Stimulated activated CD4-positive, alpha-beta T cell treated with anti-CD3 and anti-CD28 coated beads, Interleukin-15, amount 100 ng/mL, for 48 hours (primary cell): ENCODE results near the gene ZKSCAN8.
A peak's percentile ranks its signal among the peaks of the same experiment; 100 is the strongest.

ENCODE experiments used
- DNase-seq, 2 donors: peaks; one replicate each; pipeline ENCODE4 v3.0.0-alpha.2; 2020; ENCODE audit warnings: low read depth in 2 of 2

The ZKSCAN8 gene

GRCh38 chr6:28139860-28140543 is 1.7 kb upstream of the ZKSCAN8 start:
- DNase-seq: no peak

- no peak for DNase-seq
Measured at GRCh38 chr6:28140616-28141015, 1.1 kb upstream of the ZKSCAN8 start.

GRCh38 chr6:28142446-28142845 is 763 bp downstream of the ZKSCAN8 start:
- DNase-seq: no peak

GRCh38 chr6:28145231-28145630 is 3.5 kb downstream of the ZKSCAN8 start:
- DNase-seq: no peak

- DNase-seq: no peak
Measured at GRCh38 chr6:28152531-28152930, 10.8 kb downstream of the ZKSCAN8 start.

- no peak for DNase-seq
Measured at GRCh38 chr6:28153546-28153945, 11.9 kb downstream of the ZKSCAN8 start.

GRCh38 chr6:28154357-28154756 is 12.7 kb downstream of the ZKSCAN8 start:
- no peak for DNase-seq

GRCh38 chr6:28158318-28158717 is 16.6 kb downstream of the ZKSCAN8 start:
- DNase-seq: no peak

- DNase-seq: no peak
Measured at GRCh38 chr6:28159029-28159607, 17.4 kb downstream of the ZKSCAN8 start.

GRCh38 chr6:28160233-28160632 is 18.6 kb downstream of the ZKSCAN8 start:
- DNase-seq: no peak

- peak; percentile 74 to 83 for DNase-seq
Measured at GRCh38 chr6:28161410-28162079, 19.9 kb downstream of the ZKSCAN8 start.

- DNase-seq: no peak
Measured at GRCh38 chr6:28165563-28165962, 23.9 kb downstream of the ZKSCAN8 start.

GRCh38 chr6:28167068-28167467 is 25.4 kb downstream of the ZKSCAN8 start:
- no peak for DNase-seq

- no peak for DNase-seq
Measured at GRCh38 chr6:28167926-28168325, 26.2 kb downstream of the ZKSCAN8 start.

GRCh38 chr6:28171271-28171670 is 29.6 kb downstream of the ZKSCAN8 start:
- DNase-seq: no peak

GRCh38 chr6:28172006-28172405 is 30.3 kb downstream of the ZKSCAN8 start:
- DNase-seq: no peak

GRCh38 chr6:28176373-28176772 is 34.7 kb downstream of the ZKSCAN8 start:
- no peak for DNase-seq

GRCh38 chr6:28182255-28182654 is 40.6 kb downstream of the ZKSCAN8 start:
- no peak for DNase-seq

- no peak for DNase-seq
Measured at GRCh38 chr6:28188111-28188979, 46.7 kb downstream of the ZKSCAN8 start.

GRCh38 chr6:28200020-28200419 is 58.3 kb downstream of the ZKSCAN8 start:
- DNase-seq: no peak

GRCh38 chr6:28203201-28203600 is 61.5 kb downstream of the ZKSCAN8 start:
- no peak for DNase-seq

GRCh38 chr6:28205879-28206278 is 64.2 kb downstream of the ZKSCAN8 start:
- no peak for DNase-seq
